ENCODE measurements around the gene OTUD4. TPM values are rescaled to one million over a fixed set of nuclear protein-coding genes. Genes with fewer than 3 reads are reported as not detected.
"Not testable (repeated sequence)": the region's sequence is repeated elsewhere in the genome, so short reads cannot be mapped to it uniquely, and the experiment has no call there.

The OTUD4 gene
- total RNA-seq, 4 donors from 2014 or later, result 33.7 to 44.8 (median 35.9) TPM

DNA sequence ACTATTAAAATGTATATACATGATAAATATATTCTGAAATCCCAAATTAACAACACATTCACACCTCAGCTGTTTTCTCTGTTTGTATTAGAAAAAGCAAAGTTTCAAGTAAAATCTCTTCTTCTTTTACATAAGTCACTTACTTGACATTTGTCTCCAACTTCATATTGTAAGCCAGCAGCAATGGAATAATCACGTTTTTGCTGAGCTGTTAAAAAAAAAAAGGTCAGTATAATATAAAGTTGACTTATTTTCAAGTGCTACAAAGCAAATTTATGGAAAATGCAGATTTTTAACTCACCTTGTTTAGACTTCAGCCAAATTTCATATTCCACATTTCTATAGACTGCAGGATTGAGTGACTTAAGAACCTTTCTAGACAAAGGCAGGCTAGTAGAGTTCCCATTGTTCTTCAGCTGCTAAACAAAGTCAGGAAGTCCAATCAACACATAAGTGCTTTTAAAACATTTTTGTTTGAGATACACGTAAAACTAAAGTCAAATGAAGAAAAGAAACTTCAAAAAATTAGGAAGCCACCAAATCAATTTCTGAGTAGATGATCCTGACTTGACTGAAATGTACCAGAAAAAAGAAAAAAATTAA is 25.0 kb downstream of the OTUD4 start:
- no peak for DNase-seq (ENCODE audit: low spot score in 2 of 2)
- no peak overlapping the region for H3K4me3 ChIP-seq
- peaks cover 0 to 56% (median 1%) of the 10 kb centered on the region in 3 donors for H3K36me3 ChIP-seq
- no peak overlapping the region for H3K27ac ChIP-seq
- H3K27me3 ChIP-seq, result no peaks in the 10 kb centered on the region
- TF ChIP-seq EP300 (IDR thresholded peaks at IDR 0.05) (no peak), POLR2A (IDR thresholded peaks at IDR 0.05) (no peak)
- TF ChIP-seq, protein P1, sequence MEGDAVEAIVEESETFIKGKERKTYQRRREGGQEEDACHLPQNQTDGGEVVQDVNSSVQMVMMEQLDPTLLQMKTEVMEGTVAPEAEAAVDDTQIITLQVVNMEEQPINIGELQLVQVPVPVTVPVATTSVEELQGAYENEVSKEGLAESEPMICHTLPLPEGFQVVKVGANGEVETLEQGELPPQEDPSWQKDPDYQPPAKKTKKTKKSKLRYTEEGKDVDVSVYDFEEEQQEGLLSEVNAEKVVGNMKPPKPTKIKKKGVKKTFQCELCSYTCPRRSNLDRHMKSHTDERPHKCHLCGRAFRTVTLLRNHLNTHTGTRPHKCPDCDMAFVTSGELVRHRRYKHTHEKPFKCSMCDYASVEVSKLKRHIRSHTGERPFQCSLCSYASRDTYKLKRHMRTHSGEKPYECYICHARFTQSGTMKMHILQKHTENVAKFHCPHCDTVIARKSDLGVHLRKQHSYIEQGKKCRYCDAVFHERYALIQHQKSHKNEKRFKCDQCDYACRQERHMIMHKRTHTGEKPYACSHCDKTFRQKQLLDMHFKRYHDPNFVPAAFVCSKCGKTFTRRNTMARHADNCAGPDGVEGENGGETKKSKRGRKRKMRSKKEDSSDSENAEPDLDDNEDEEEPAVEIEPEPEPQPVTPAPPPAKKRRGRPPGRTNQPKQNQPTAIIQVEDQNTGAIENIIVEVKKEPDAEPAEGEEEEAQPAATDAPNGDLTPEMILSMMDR (IDR thresholded peaks at IDR 0.05), result no peak
- 52 to 66% methylated on average over 2 of the region's 2 CpGs for WGBS, 2 donors
- peaks cover 0 to 5% (median 0%) of the 10 kb centered on the region in 4 donors for H3K4me1 ChIP-seq
- no peaks in the 10 kb centered on the region for H3K9me3 ChIP-seq

DNA sequence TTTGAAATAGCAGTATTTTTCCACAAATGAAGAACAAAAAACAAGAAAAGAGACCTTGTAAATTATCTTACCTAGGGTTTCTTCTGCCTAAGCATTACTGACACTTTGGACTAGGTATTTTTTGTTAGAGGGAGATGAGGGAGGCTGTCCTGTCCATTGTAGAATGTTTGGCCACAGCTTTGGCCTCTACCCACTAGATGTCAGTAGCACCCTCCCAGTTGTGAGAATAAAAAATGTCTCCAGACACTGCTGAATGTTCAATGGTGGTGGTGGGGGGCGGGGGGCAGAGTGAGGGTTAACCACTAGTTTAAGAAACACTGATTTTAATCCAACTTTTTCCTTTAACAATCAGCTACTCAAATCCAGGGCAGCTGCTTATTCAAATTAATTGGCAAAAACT is 25.8 kb downstream of the OTUD4 start:
- 68 to 84% methylated on average over 1 of the region's 1 CpG for WGBS, 2 donors
- no peak for TF ChIP-seq POLR2A (IDR thresholded peaks at IDR 0.05)
- TF ChIP-seq, protein P1 (IDR thresholded peaks at IDR 0.05), result peak in 3 of 5 experiments; percentile 12 to 38 (median 18)
- Histone ChIP-seq H3K36me3 (peaks cover 0 to 56% (median 3%) of the 10 kb centered on the region in 3 donors), H3K4me1 (peaks cover 0 to 5% (median 0%) of the 10 kb centered on the region in 4 donors), H3K9me3 (no peaks in the 10 kb centered on the region), H3K27ac (no peak overlapping the region), H3K27me3 (no peaks in the 10 kb centered on the region), H3K4me3 (no peak overlapping the region)
- no peak for DNase-seq (ENCODE audit: low spot score in 2 of 2)

DNA sequence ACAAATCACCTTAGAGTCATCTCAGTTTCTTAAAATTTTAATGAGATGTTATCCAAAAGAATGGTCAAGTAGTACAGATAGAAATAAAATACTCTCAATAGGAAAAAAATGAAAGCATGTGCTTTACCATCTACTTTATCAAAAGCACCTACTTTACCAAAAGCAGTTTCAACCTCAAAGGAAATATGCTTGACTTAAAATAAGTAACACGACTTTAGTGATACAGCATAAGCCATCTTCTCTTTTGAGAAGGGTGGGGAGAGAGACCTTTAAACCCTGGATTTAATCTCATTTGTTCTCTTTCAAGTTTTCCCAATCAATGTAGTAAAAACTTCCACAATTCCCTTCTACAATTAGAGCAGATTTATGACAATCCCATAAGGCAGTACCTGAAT is 26.5 kb downstream of the OTUD4 start:
- no peak for DNase-seq (ENCODE audit: low spot score in 2 of 2)
- H3K36me3 ChIP-seq, result peaks cover 0 to 63% (median 6%) of the 10 kb centered on the region in 3 donors
- H3K27ac ChIP-seq, result no peak overlapping the region
- peaks cover 0 to 5% (median 0%) of the 10 kb centered on the region in 4 donors for H3K4me1 ChIP-seq
- H3K9me3 ChIP-seq, result no peaks in the 10 kb centered on the region
- TF ChIP-seq, protein P1 (IDR thresholded peaks at IDR 0.05), result no peak
- TF ChIP-seq POLR2A (IDR thresholded peaks at IDR 0.05) (no peak), EP300 (IDR thresholded peaks at IDR 0.05) (no peak)
- 80 to 82% methylated on average over 1 of the region's 1 CpG for WGBS, 2 donors
- H3K27me3 ChIP-seq, result no peaks in the 10 kb centered on the region
- H3K4me3 ChIP-seq, result no peak overlapping the region

DNA sequence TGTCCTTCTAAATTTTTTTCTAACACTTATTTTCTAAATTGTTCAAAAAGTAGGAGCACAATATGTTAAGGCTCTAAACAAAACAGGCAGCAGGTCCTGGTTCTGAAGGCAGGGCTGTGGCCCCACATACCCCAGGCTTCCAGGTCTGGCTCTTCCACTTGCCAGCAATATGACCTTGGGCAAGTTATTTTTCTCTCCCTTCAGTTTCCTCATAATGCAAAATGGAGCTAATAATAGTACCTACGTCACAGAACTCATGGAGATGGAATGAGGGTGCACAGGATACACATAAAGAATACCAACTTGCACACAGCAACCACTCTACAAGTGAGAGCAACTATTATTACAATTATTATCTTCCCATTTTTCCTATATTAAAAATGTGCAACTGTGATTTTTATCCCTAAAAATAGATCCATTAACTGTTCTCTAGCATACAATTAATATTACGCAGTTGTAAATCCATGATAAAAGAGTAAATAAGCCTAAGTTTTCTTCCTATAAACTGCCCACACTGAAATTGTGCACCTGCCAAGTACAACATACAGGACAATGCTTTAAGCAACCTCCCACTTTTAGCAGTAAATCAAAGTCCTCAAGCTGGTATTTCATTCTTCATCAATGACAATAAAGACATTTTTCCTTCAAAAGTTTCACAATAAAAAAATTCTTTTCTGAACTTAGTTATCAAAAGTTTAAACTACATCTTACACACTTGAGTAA is 27.0 kb downstream of the OTUD4 start:
- Histone ChIP-seq H3K4me1 (peaks cover 0 to 5% (median 0%) of the 10 kb centered on the region in 4 donors), H3K9me3 (no peaks in the 10 kb centered on the region), H3K36me3 (peaks cover 0 to 65% (median 6%) of the 10 kb centered on the region in 3 donors), H3K27ac (no peak overlapping the region), H3K27me3 (no peaks in the 10 kb centered on the region), H3K4me3 (no peak overlapping the region)
- TF ChIP-seq POLR2A (IDR thresholded peaks at IDR 0.05) (no peak), EP300 (IDR thresholded peaks at IDR 0.05) (no peak)
- TF ChIP-seq, protein P1 (IDR thresholded peaks at IDR 0.05), result no peak
- 87 to 92% methylated on average over 2 of the region's 2 CpGs for WGBS, 2 donors
- DNase-seq (ENCODE audit: low spot score in 2 of 2), result no peak

DNA sequence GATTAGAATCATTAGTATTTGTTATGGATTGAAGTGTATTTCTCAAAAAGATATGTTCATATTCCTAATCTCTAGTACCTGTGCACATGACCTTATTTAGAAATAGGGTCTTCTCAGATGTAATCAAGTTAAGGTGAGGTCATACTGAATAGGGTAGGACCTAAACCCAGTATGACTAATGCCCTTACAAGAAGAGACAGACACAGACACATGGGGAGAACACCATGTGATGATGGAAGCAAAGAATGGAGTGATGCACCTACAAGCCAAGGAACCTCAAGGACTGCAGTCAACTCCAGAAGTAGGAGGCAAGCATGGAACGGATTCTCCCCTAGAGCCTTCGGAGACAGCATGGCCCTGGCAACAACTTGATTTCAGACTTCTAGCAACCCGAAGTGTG is 31.4 kb downstream of the OTUD4 start:
- no peak for DNase-seq (ENCODE audit: low spot score in 2 of 2)
- Histone ChIP-seq H3K36me3 (peaks cover 0 to 84% (median 6%) of the 10 kb centered on the region in 3 donors), H3K27me3 (no peaks in the 10 kb centered on the region), H3K4me1 (no peaks in the 10 kb centered on the region), H3K4me3 (no peak overlapping the region), H3K9me3 (no peaks in the 10 kb centered on the region), H3K27ac (no peak overlapping the region)
- TF ChIP-seq, protein P1 (IDR thresholded peaks at IDR 0.05), result no peak
- TF ChIP-seq POLR2A (IDR thresholded peaks at IDR 0.05) (no peak), EP300 (IDR thresholded peaks at IDR 0.05) (no peak)
- WGBS, 2 donors, result 95 to 96% methylated on average over 3 of the region's 3 CpGs

DNA sequence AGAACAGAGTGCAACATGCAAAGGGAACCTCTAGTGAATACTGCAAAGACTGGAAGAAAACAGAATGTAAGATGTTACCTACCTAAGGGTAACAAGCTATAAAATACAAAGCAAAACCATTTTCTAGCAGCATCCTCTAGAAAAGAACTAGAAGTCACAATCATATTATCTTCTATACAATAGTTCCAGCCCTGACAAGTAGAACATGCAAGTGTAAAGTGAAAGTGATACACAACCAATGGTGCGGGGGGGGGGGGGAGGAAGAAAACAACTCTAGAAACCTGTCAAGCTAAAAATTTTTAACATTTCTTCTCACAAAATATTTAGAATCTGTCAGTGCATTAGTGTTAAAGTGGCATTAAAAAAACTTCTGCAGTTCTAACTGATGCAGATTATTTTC is 44.2 kb downstream of the OTUD4 start:
- DNase-seq (ENCODE audit: low spot score in 2 of 2); H3K27ac ChIP-seq; H3K27me3 ChIP-seq; H3K4me3 ChIP-seq; H3K9me3 ChIP-seq: not testable (repeated sequence)
- 41 to 81% methylated on average over 1 of the region's 1 CpG for WGBS, 2 donors
- Histone ChIP-seq H3K4me1 (peaks cover 0 to 12% (median 9%) of the 10 kb centered on the region in 4 donors), H3K36me3 (peaks cover 0 to 50% (median 0%) of the 10 kb centered on the region in 3 donors)

All from tibial nerve (tissue), 4 donors.